Suprapubic skin (tissue), 4 donors: ENCODE data around the gene LCMT1. TPM values are rescaled to one million over a fixed set of nuclear protein-coding genes. Genes with fewer than 3 reads are reported as not detected.

Source experiments
- DNase-seq, 2 donors: peaks; one replicate each; pipeline ENCODE4 v3.0.0-alpha.2; 2019; ENCODE audit warnings: low spot score in 2 of 2
- H3K27ac ChIP-seq: fragments of 200-600 bp; sonication (generic); one replicate; pipeline ENCODE4 v1.5.1; 2019
- H3K27me3 ChIP-seq: fragments of 200-600 bp; sonication (generic); one replicate; pipeline ENCODE4 v1.5.1; 2019
- H3K36me3 ChIP-seq: fragments of 200-600 bp; sonication (generic); one replicate; pipeline ENCODE4 v1.5.1; 2019
- H3K4me1 ChIP-seq: fragments of 200-600 bp; sonication (generic); one replicate; pipeline ENCODE4 v1.5.1; 2019
- H3K4me3 ChIP-seq: fragments of 200-600 bp; sonication (generic); one replicate; pipeline ENCODE4 v1.5.1; 2019; ENCODE audit warnings: mild to moderate bottlenecking
- H3K9me3 ChIP-seq: fragments of 200-600 bp; sonication (generic); one replicate; pipeline ENCODE4 v1.5.1; 2019
- EP300 ChIP-seq: sonication (generic); formaldehyde crosslinking; IDR thresholded peaks from one replicate; pipeline ENCODE4 v1.6.1; 2017; ENCODE audit warnings: antibody characterized with exemption
- POLR2A ChIP-seq, 2 donors: fragments of 450-650 bp; IDR thresholded peaks; one replicate each; pipeline ENCODE4 v1.6.1; 2017; ENCODE audit warnings: antibody characterized with exemption in 2 of 2, mild to moderate bottlenecking in 2 of 2, moderate library complexity in 2 of 2
- POLR2AphosphoS5 ChIP-seq, 3 donors: sonication (generic); formaldehyde crosslinking; IDR thresholded peaks; one replicate each; pipeline ENCODE4 v1.6.1; 2017; ENCODE audit warnings: antibody characterized with exemption in 3 of 3
- WGBS: methylation state at CpG from one replicate; pipeline ENCODE4 v1.1.5; 2018; 5-methylcytosine and 5-hydroxymethylcytosine counted together
- total RNA-seq, 4 donors: library from RNA; depleted of rRNA; stranded (reverse); fragments of >200 nt; gene quantifications; one replicate each; pipeline ENCODE4 v1.1.0, GENCODE V29; 2016
- TF ChIP-seq, protein P1 (sequence below), 2 donors: fragments of 200-600 bp in 1 of 2; fragments of 450-650 bp in 1 of 2; sonication (generic) in 1 of 2; IDR thresholded peaks; one replicate each; pipeline ENCODE4 v1.5.1; 2016 to 2019; ENCODE audit warnings: antibody characterized with exemption in 2 of 2, mild to moderate bottlenecking in 1 of 2, moderate library complexity in 1 of 2

Gene LCMT1
- total RNA-seq, 4 donors from 2014 or later: 41.2 to 54.3 (median 42.8) TPM

DNA sequence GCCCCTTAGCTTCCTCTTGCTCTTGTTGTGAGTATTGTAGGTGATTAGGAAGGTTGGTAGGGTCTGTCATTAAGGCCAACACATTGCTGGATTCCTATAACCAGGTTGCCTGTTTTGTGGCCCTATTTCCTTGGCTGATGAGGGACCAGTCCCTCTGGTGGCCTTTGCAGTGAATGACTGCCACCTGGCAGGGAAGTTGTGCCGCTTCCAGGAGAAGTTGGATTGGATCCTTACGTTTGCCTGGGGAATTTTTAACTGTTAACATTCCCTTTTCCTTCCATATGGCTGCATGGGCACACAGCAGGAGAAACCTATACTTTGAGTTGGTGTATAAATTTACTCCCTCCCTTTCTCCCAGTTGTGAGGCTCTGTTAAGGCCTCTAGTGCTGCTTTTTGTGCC is 32.4 kb downstream of the LCMT1 start:
- Histone ChIP-seq H3K27ac (no peak overlapping the region), H3K4me1 (no peaks in the 10 kb centered on the region), H3K36me3 (peaks cover 87% of the 10 kb centered on the region), H3K9me3 (no peaks in the 10 kb centered on the region), H3K4me3 (no peak overlapping the region), H3K27me3 (no peaks in the 10 kb centered on the region)
- WGBS: 26% methylated on average over 2 of the region's 2 CpGs
- TF ChIP-seq EP300: no peak
- TF ChIP-seq POLR2A (IDR thresholded peaks at IDR 0.05): no peak
- no peak for TF ChIP-seq POLR2AphosphoS5 (IDR thresholded peaks at IDR 0.05)
- TF ChIP-seq, protein P1, sequence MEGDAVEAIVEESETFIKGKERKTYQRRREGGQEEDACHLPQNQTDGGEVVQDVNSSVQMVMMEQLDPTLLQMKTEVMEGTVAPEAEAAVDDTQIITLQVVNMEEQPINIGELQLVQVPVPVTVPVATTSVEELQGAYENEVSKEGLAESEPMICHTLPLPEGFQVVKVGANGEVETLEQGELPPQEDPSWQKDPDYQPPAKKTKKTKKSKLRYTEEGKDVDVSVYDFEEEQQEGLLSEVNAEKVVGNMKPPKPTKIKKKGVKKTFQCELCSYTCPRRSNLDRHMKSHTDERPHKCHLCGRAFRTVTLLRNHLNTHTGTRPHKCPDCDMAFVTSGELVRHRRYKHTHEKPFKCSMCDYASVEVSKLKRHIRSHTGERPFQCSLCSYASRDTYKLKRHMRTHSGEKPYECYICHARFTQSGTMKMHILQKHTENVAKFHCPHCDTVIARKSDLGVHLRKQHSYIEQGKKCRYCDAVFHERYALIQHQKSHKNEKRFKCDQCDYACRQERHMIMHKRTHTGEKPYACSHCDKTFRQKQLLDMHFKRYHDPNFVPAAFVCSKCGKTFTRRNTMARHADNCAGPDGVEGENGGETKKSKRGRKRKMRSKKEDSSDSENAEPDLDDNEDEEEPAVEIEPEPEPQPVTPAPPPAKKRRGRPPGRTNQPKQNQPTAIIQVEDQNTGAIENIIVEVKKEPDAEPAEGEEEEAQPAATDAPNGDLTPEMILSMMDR (IDR thresholded peaks at IDR 0.05): peak in 1 of 2 donors; percentile 28
- DNase-seq: no peak

DNA sequence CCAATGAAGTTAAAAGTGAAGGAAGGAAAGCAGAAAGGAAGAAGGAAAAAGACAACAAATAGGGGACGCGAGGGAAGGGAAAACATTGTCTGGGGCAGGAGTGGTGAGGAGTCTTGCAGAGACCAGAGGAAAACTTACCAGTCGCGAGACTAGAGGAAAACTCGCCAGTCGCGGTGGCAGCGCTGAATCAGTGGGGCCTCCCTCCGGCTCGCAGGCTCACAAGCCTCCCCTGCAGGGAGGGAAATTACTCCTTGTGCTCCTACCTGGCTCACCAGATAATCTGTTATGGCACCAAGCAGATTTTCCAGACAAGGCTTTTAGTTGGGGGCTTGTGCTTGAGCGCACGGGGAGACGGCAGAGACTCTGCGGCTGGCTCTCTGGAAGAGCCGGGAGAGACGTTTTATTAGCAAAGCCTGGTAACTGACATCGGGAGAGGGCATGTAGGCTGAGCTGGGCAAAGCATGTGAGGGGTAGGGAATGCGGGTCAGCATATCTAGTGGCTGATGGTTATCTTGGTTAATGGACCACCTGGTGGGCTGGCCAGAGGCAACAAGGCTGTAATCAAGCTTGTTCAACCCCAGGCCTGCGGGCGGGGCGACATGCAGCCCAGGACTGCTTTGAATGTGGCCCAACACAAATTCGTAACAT is 37.1 kb downstream of the LCMT1 start:
- no peak for DNase-seq
- peaks cover 70% of the 10 kb centered on the region for H3K36me3 ChIP-seq
- no peaks in the 10 kb centered on the region for H3K27me3 ChIP-seq
- TF ChIP-seq POLR2A (IDR thresholded peaks at IDR 0.05) (no peak), POLR2AphosphoS5 (IDR thresholded peaks at IDR 0.05) (no peak), EP300 (no peak)
- TF ChIP-seq, protein P1 (IDR thresholded peaks at IDR 0.05): no peak
- no peaks in the 10 kb centered on the region for H3K4me1 ChIP-seq
- H3K4me3 ChIP-seq: no peak overlapping the region
- H3K27ac ChIP-seq: no peak overlapping the region
- WGBS: 88% methylated on average over 22 of the region's 22 CpGs
- H3K9me3 ChIP-seq: no peaks in the 10 kb centered on the region

DNA sequence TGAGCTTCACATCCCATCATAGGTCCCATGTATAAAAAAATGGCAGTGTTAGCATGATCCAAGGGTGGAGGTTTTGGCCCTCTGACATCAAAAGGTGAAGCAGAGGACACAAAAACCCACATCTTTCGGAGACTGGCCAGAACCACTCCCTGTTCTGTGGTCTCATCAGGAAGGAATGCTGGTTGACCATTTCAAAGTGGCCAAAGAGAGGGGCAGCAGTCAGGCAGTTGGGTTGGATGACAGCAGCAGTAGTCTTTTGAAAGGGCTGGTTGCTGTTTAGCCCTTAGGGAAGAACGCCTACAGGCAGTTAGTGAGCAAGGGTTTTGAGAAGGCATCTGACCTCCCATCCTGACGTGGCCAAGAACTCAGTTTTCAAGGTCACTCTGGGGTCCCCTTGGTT is 40.5 kb downstream of the LCMT1 start:
- H3K4me1 ChIP-seq: no peaks in the 10 kb centered on the region
- H3K27me3 ChIP-seq: no peaks in the 10 kb centered on the region
- WGBS: 74% methylated on average over 3 of the region's 3 CpGs
- no peak for DNase-seq
- no peak overlapping the region for H3K4me3 ChIP-seq
- no peaks in the 10 kb centered on the region for H3K9me3 ChIP-seq
- peaks cover 62% of the 10 kb centered on the region for H3K36me3 ChIP-seq
- no peak for TF ChIP-seq POLR2AphosphoS5 (IDR thresholded peaks at IDR 0.05)
- TF ChIP-seq, protein P1 (IDR thresholded peaks at IDR 0.05): no peak
- TF ChIP-seq EP300: no peak
- TF ChIP-seq POLR2A (IDR thresholded peaks at IDR 0.05): no peak
- H3K27ac ChIP-seq: no peak overlapping the region

DNA sequence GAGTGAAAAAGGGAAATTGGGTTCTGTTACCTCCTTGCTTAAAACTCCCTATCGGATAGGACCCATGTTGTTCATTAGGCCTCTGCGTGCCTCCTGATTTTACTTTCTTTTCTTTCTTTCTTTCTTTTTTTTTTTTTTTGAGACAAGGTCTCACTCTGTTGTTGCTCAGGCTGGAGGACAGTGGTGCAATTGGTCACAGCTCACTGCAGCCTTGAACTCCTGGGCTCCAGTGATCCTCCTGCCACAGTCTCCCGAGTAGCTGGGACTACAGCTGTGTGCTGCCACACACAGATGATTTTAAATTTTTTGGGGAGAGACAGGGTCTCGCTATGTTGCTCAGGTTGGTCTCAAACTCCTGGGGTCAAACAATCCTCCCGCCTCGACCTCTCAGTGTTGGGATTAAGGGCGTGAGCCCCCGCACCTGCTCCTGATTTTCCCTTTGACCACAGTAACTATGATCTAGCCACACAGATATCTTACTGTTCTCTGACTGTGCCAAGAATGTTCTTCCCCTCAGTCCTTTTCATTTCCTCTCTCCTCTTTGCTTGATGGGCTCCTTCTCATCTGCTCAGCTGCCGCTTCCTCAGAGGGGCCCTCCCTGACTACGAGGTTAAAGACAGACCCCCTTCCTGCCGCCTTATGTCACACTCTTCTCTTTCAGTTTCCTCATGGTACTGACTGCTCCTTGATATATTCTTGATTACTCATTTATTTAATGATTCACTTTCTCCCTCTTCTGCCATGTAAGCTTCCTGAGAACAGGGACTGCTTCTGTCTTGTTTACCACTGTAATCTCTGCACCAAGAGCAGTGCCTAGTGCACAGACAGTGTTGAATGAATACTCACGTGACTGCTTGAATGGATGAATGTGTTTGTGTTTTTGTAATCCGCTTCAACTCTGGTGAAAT is 44.3 kb downstream of the LCMT1 start:
- H3K27ac ChIP-seq: no peak overlapping the region
- no peaks in the 10 kb centered on the region for H3K27me3 ChIP-seq
- TF ChIP-seq, protein P1 (IDR thresholded peaks at IDR 0.05): no peak
- no peak for TF ChIP-seq POLR2A (IDR thresholded peaks at IDR 0.05)
- no peak for TF ChIP-seq EP300
- TF ChIP-seq POLR2AphosphoS5 (IDR thresholded peaks at IDR 0.05): no peak
- no peaks in the 10 kb centered on the region for H3K4me1 ChIP-seq
- no peaks in the 10 kb centered on the region for H3K9me3 ChIP-seq
- 91% methylated on average over 13 of the region's 13 CpGs for WGBS
- no peak overlapping the region for H3K4me3 ChIP-seq
- DNase-seq: no peak
- peaks cover 64% of the 10 kb centered on the region for H3K36me3 ChIP-seq

DNA sequence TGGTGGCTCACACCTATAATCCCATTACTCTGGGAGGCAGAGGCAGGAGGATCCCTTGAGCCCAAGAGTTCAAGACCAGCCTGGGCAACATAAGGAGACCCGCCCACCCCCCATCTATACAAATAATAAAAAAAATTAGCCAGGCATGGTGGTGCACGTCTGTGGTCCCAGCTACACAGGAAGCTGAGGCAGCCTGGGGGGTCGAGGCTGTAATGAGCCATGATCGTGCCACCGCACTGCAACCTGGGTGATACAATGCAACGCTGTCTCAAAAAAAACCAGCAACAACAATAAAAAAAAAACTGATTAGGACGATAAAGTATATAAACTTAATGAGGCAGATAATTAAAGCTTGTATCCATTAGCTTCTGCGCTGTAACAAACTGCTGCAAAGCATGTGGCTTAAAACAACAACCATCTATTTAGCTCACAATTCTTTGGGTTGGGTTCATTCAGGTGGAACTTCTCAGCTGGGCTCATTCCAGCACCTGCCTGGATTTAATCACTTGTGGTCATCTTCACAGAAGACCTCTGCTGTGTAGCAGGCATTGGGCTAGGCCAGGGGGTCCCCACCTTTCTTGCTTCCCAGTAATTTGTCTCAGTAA is 45.8 kb downstream of the LCMT1 start:
- H3K4me1 ChIP-seq: no peaks in the 10 kb centered on the region
- peaks cover 66% of the 10 kb centered on the region for H3K36me3 ChIP-seq
- TF ChIP-seq POLR2A (IDR thresholded peaks at IDR 0.05): no peak
- no peak for TF ChIP-seq EP300
- TF ChIP-seq, protein P1 (IDR thresholded peaks at IDR 0.05): no peak
- TF ChIP-seq POLR2AphosphoS5 (IDR thresholded peaks at IDR 0.05): no peak
- H3K9me3 ChIP-seq: no peaks in the 10 kb centered on the region
- 86% methylated on average over 8 of the region's 8 CpGs for WGBS
- H3K27ac ChIP-seq: no peak overlapping the region
- H3K4me3 ChIP-seq: no peak overlapping the region
- no peak for DNase-seq
- no peaks in the 10 kb centered on the region for H3K27me3 ChIP-seq
